K562 (cell line): ENCODE data around the gene PRKACB. TPM values are rescaled to one million over a fixed set of nuclear protein-coding genes. Genes with fewer than 3 reads are reported as not detected.

Experiments used
- ARID1B ChIP-seq: fragments of 450-650 bp; IDR thresholded peaks from 2 replicates; pipeline ENCODE4 v1.6.1; 2016; ENCODE audit warnings: antibody characterized with exemption, mild to moderate bottlenecking, inconsistent platforms
- ASH1L ChIP-seq: fragments of 450-650 bp; IDR thresholded peaks from 2 replicates; pipeline ENCODE4 v1.6.1; 2018; ENCODE audit warnings: borderline replicate concordance, mild to moderate bottlenecking, low read depth; ENCODE audit not compliant: partially characterized antibody
- CTCFL ChIP-seq: IDR thresholded peaks from 2 replicates; pipeline ENCODE4 v1.6.1; 2011; ENCODE audit warnings: borderline replicate concordance, low read depth, mild to moderate bottlenecking, moderate library complexity, low read length; ENCODE audit not compliant: insufficient read depth, poor library complexity, severe bottlenecking
- IRF9 ChIP-seq: fragments of 450-650 bp; IDR thresholded peaks from 2 replicates; pipeline ENCODE4 v1.6.1; 2016; ENCODE audit warnings: missing biosample characterization, missing genetic modification characterization
- KLF16 ChIP-seq: IDR thresholded peaks from 2 replicates; pipeline ENCODE4 v1.6.1; 2016; ENCODE audit warnings: antibody characterized with exemption
- MYC ChIP-seq, 2 experiments: fragments of 250-450 bp in 1 of 2; sonication (Bioruptor Pico) in 1 of 2; IDR thresholded peaks; 2 replicates each; pipeline versions ENCODE4 v1.5.1 to v1.6.1; 2012 to 2021; ENCODE audit warnings: low read depth in 2 of 2, borderline replicate concordance in 1 of 2, improper control_type of control experiment in 1 of 2, low read length in 1 of 2, mild to moderate bottlenecking in 1 of 2, moderate library complexity in 1 of 2
- MYNN ChIP-seq, 2 experiments: sonication (generic); formaldehyde crosslinking in 1 of 2; IDR thresholded peaks; 2 replicates each; pipeline versions ENCODE4 v1.5.0 to v1.6.1; 2016 to 2020; ENCODE audit warnings: antibody characterized with exemption in 1 of 2, missing genetic modification reagents in 1 of 2
- NFXL1 ChIP-seq: fragments of 450-650 bp; formaldehyde crosslinking; IDR thresholded peaks from 2 replicates; pipeline ENCODE4 v1.4.0; 2021; ENCODE audit warnings: mild to moderate bottlenecking
- NR2C2 ChIP-seq, 2 experiments: fragments of 200-800 bp in 1 of 2; sonication (Bioruptor generic) in 1 of 2; sonication (generic) in 1 of 2; formaldehyde crosslinking in 1 of 2; IDR thresholded peaks; 2 replicates each; pipeline versions ENCODE4 v1.6.1 to v1.8.0; 2016 to 2022; ENCODE audit warnings: mild to moderate bottlenecking in 1 of 2, missing compliant biosample characterization in 1 of 2, missing genetic modification characterization in 1 of 2, missing genetic modification reagents in 1 of 2
- RBM39 ChIP-seq: fragments of 200-400 bp; formaldehyde crosslinking; optimal IDR thresholded peaks from 2 replicates; pipeline ENCODE3; 2018; ENCODE audit warnings: low read depth, low read length
- RNF2 ChIP-seq: sonication (generic); IDR thresholded peaks from 2 replicates; pipeline ENCODE4 v1.6.1; 2016
- RNF219 ChIP-seq: fragments of 250-450 bp; sonication (Bioruptor Pico); IDR thresholded peaks from 2 replicates; pipeline ENCODE4 v1.5.0; 2022; ENCODE audit warnings: mild to moderate bottlenecking
- SRSF7 ChIP-seq: fragments of 200-400 bp; formaldehyde crosslinking; optimal IDR thresholded peaks from 2 replicates; pipeline ENCODE3; 2017; ENCODE audit warnings: mild to moderate bottlenecking, low read depth, low read length
- TAF9B ChIP-seq: fragments of 450-650 bp; IDR thresholded peaks from 2 replicates; pipeline ENCODE4 v1.6.1; 2018; ENCODE audit warnings: mild to moderate bottlenecking; ENCODE audit not compliant: partially characterized antibody
- ZC3H4 ChIP-seq: sonication (generic); formaldehyde crosslinking; IDR thresholded peaks from 2 replicates; pipeline ENCODE4 v1.9.0; 2021; ENCODE audit warnings: missing genetic modification reagents, borderline replicate concordance
- ZNF668 ChIP-seq: fragments of 250-450 bp; sonication (Bioruptor Pico); IDR thresholded peaks from 2 replicates; pipeline ENCODE4 v1.8.0; 2022; ENCODE audit warnings: mild to moderate bottlenecking, inconsistent platforms
- polyA plus RNA-seq, 8 experiments: library from polyadenylated mRNA; depleted of rRNA in 4 of 8; stranded (reverse) in 5 of 8; unstranded in 3 of 8; fragments of >200 nt; fragmentation: Nextera tagmentation in 2 of 8; fragmentation: Illumina TruSeq in 1 of 8; extraction: Ambion mirVana in 2 of 8; extraction: Trizol in 1 of 8; gene quantifications; 2 replicates each; pipeline versions ENCODE4 v1.2.1 to v1.2.3, GENCODE V29; 2011 to 2014; ENCODE audit warnings: inconsistent platforms in 1 of 8, missing spikeins in 1 of 8
- total RNA-seq, 7 experiments: library from RNA; depleted of rRNA in 6 of 7; stranded (reverse); fragments of >200 nt in 6 of 7; fragmentation: Illumina TruSeq in 2 of 7; extraction: Trizol in 2 of 7; gene quantifications; 2 replicates each; pipeline versions ENCODE4 v1.2.1 to v1.2.3, GENCODE V29; 2011 to 2021; ENCODE audit warnings: low replicate concordance in 1 of 7
- TF ChIP-seq, protein P1 (sequence below): sonication (generic); formaldehyde crosslinking; IDR thresholded peaks from 2 replicates; pipeline ENCODE4 v1.8.0; 2022; ENCODE audit warnings: missing genetic modification reagents, mild to moderate bottlenecking, moderate library complexity, borderline replicate concordance
- TF ChIP-seq, protein P2 (sequence below): IDR thresholded peaks from 2 replicates; pipeline ENCODE4 v1.6.1; 2016; ENCODE audit warnings: missing genetic modification characterization, missing compliant biosample characterization

The PRKACB gene
- total and polyA plus RNA-seq, 9 of the 15 experiments (the other 6 are each of a cell fraction or from before 2014, with no cell fraction given), result 1.1 to 5.2 (median 2.8) TPM

- TF ChIP-seq NFXL1 (no peak), MYC (IDR thresholded peaks at IDR 0.05; ENCODE audit: low read depth, low read length) (0 out of 2 replicates have a peak, but pooled peaks have one; percentile 7), MYC (CRISPR knock-in tag; IDR thresholded peaks at IDR 0.05; ENCODE audit: borderline replicate concordance, low read depth) (no peak), RNF2 (no peak), NR2C2 (CRISPR knock-in tag; IDR thresholded peaks at IDR 0.05) (no peak), NR2C2 (tag; IDR thresholded peaks at IDR 0.05) (no peak), ARID1B (peak; percentile 83), IRF9 (tag) (no peak), MYNN (IDR thresholded peaks at IDR 0.05) (no peak), MYNN (CRISPR knock-in tag; IDR thresholded peaks at IDR 0.05) (no peak), RBM39 (no peak), RNF219 (no peak), CTCFL (no peak), ZNF668 (no peak), SRSF7 (no peak), ASH1L (no peak), ZC3H4 (CRISPR knock-in tag) (no peak), KLF16 (peak; percentile 63; the same call in 1 of the 2 replicates), TAF9B (no peak)
- TF ChIP-seq, protein P1, sequence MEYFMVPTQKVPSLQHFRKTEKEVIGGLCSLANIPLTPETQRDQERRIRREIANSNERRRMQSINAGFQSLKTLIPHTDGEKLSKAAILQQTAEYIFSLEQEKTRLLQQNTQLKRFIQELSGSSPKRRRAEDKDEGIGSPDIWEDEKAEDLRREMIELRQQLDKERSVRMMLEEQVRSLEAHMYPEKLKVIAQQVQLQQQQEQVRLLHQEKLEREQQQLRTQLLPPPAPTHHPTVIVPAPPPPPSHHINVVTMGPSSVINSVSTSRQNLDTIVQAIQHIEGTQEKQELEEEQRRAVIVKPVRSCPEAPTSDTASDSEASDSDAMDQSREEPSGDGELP (CRISPR knock-in tag), result no peak
- TF ChIP-seq, protein P2, sequence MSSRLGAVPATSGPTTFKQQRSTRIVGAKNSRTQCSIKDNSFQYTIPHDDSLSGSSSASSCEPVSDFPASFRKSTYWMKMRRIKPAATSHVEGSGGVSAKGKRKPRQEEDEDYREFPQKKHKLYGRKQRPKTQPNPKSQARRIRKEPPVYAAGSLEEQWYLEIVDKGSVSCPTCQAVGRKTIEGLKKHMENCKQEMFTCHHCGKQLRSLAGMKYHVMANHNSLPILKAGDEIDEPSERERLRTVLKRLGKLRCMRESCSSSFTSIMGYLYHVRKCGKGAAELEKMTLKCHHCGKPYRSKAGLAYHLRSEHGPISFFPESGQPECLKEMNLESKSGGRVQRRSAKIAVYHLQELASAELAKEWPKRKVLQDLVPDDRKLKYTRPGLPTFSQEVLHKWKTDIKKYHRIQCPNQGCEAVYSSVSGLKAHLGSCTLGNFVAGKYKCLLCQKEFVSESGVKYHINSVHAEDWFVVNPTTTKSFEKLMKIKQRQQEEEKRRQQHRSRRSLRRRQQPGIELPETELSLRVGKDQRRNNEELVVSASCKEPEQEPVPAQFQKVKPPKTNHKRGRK (tag), result no peak
Measured at GRCh38 chr1:84278905-84279304, 134.8 kb downstream of the PRKACB start (continued).
